RWPE1 (cell line): ENCODE results near the gene LMX1B.
A peak's percentile ranks its signal among the peaks of the same experiment; 100 is the strongest.

Experiments used
- CTCF ChIA-PET: fragments of 350-600 bp; sonication (Branson Sonifier 250); formaldehyde crosslinking; extraction: SDS; loops from one replicate; lab custom pipeline; 2021; lab: Yijun Ruan, JAX
- POLR2A ChIA-PET: fragments of 400-600 bp; formaldehyde crosslinking; extraction: SDS; loops from one replicate; lab custom pipeline; 2020; ENCODE audit warnings: antibody characterized with exemption; ENCODE audit not compliant: low non-redundant PET; lab: Yijun Ruan, JAX
- DNase-seq: peaks from one replicate; pipeline ENCODE4 v3.0.0; 2012; ENCODE audit warnings: low spot score
- H3K27ac ChIP-seq: fragments of 450-650 bp; 2 replicates; pipeline ENCODE4 v1.5.1; 2017
- TF ChIP-seq, protein P1 (sequence below): fragments of 450-650 bp; conservative IDR thresholded peaks from 2 replicates; pipeline ENCODE4 v1.5.1; 2017; ENCODE audit warnings: low read depth, mild to moderate bottlenecking

The LMX1B gene

GRCh38 chr9:126720036-126720435 is 106.3 kb downstream of the LMX1B start:
- ChIA-PET CTCF (interaction anchor here (0.6 to 8.8 kb wide), 6 partner anchors 9 to 1443 kb away, joined by 3 to 66 read pairs (median 4); no protein-coding TSS in a partner anchor), POLR2A (interaction anchor here (0.7 kb wide), 1 partner anchor 34 kb away, joined by 3 read pairs; no protein-coding TSS in a partner anchor)
- peak overlapping the region; percentile 29 for H3K27ac ChIP-seq
- DNase-seq: no peak
- TF ChIP-seq, protein P1, sequence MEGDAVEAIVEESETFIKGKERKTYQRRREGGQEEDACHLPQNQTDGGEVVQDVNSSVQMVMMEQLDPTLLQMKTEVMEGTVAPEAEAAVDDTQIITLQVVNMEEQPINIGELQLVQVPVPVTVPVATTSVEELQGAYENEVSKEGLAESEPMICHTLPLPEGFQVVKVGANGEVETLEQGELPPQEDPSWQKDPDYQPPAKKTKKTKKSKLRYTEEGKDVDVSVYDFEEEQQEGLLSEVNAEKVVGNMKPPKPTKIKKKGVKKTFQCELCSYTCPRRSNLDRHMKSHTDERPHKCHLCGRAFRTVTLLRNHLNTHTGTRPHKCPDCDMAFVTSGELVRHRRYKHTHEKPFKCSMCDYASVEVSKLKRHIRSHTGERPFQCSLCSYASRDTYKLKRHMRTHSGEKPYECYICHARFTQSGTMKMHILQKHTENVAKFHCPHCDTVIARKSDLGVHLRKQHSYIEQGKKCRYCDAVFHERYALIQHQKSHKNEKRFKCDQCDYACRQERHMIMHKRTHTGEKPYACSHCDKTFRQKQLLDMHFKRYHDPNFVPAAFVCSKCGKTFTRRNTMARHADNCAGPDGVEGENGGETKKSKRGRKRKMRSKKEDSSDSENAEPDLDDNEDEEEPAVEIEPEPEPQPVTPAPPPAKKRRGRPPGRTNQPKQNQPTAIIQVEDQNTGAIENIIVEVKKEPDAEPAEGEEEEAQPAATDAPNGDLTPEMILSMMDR: no peak

DNA sequence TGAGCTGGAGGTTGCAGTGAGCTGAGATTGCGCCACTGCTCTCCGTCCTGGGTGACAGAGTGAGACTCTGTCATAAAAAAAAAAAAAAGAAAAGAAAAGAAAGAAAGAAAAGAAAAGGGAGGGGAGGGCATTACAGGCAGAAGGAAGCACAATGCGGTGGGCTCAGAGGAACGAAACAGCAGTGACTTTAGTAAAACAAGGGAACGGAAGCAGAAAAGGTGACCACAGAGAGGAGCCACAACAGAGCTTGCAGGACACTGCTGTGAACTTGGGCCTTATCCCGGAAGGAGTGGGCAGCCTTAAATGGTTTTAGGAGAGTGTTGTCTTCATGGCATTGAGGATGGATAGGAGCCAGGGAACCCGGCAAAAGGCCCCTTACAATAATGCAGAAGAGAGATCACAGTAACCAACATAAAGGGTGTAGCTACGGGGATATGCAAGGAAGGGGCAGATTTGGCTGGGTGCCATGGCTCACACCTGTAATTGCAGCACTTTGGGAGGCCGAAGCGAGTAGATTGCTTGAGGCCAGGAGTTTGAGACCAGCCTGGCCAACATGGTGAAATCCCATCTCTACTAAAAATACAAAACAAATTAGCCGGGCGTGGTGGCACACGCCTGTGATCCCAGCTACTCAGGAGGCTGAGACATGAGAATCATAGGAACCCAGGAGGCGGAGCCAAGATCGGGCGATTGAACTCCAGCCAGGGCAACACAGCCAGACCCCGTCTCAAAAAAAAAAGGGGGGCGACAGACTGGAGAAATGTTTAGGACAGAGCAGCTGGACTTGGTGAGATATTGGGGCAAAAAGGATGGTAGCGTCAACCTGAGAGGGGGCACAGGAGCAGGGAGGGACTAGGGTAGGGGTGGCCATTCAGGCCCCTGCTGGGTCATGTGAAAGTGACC is 107.2 kb downstream of the LMX1B start:
- no peak for DNase-seq
- ChIA-PET CTCF (interaction anchor here (0.6 to 8.8 kb wide), 6 partner anchors 10 to 222 kb away, joined by 3 to 66 read pairs (median 4); no protein-coding TSS in a partner anchor), POLR2A (interaction anchor here (0.7 kb wide), 1 partner anchor 188 kb away, joined by 7 read pairs; no protein-coding TSS in a partner anchor)
- peak overlapping the region; percentile 64 for H3K27ac ChIP-seq
- TF ChIP-seq, protein P1: no peak

GRCh38 chr9:126721564-126721981 is 107.8 kb downstream of the LMX1B start:
- peak overlapping the region; percentile 64 for H3K27ac ChIP-seq
- TF ChIP-seq, protein P1: no peak
- POLR2A ChIA-PET: no interaction called here
- DNase-seq: no peak
- CTCF ChIA-PET: interaction anchor here (0.7 to 8.8 kb wide), 2 partner anchors 16 to 219 kb away, joined by 4 to 66 read pairs; no protein-coding TSS in a partner anchor

DNA sequence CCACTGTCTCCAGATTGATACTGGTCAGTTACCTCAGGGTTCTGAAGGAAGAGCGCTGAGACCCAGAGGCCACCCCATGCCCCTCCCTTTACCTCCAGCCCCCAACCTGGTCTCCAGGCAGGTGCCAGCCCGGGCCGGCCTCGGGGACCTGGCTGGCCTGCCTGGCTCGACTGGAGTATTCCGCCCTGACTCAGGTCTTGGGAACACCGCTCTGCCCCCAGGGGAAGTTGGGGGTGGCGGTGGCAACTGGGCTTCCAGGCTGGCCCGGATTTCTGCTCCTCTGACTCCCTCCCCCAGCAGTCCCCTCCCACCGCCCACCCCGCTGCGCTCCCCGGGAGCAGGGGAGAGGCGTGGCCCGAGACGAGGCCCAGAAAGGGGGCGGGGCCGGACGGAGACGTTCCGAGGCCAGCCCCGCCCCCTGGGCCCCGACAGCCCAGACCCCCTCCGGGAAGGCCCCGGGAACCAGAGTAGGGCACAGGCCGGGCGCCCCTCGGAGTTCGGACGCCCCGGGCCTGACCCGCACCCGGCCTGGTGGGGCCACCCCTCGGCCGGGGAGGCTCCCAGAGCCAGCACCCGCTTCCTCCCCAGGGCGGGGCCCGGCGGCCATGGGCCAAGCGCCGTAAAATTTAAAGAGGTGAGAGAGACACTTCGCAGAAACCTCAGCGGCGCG is 108.7 kb downstream of the LMX1B start:
- POLR2A ChIA-PET: no interaction called here
- DNase-seq: peak; percentile 94
- TF ChIP-seq, protein P1: no peak
- peak overlapping the region; percentile 64 for H3K27ac ChIP-seq
- CTCF ChIA-PET: interaction anchor here (1.3 to 8.8 kb wide), 2 partner anchors 17 to 59 kb away, joined by 6 to 66 read pairs; no protein-coding TSS in a partner anchor

DNA sequence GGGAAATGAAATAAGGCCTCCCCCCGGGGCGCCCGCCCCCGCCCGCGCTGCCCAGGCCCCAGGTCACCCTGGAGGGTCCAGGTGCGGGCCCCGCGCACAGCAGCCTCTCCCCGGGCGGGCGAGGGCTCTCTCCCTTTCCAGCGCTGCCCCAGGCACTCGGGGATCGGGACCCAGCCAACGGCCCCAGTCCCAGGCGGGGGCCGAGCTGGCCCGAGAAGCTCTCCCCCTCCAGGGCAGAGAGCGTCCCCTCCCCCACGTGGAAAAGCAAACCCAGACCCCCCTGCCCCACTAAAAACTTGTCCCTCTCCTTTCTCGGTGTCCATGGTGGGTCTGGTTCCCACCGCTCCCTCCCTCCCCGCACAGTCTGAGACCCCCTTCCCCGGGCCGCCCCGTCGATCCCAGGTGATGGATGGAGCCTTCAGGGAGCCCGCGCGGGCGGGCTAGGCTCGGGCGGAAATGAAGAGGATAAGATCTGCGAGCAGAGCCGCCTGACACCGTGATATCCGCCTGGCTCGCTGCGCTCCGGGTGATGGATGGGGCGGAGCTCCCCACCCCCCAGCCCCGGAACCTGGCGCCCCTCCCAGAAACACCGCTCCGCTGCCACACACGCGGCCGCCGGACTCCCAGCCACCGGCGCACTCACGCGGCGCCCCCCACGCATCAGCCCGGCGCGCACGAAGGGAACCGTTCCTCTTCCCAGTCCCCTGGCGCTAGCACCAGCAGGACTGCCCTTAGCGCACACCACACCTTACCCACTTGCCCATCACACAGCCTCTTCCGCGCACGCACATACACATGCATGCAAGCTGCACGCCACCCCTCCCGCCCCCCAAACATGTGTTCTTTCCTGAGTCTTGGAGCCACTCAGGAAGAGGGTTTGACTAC is 109.4 kb downstream of the LMX1B start:
- peak; percentile 67 for DNase-seq
- H3K27ac ChIP-seq: peak overlapping the region; percentile 64
- CTCF ChIA-PET: interaction anchor here (0.6 to 8.8 kb wide), 5 partner anchors 18 to 1526 kb away, joined by 3 to 66 read pairs (median 4); no protein-coding TSS in a partner anchor
- POLR2A ChIA-PET: interaction anchor here (0.7 to 1.0 kb wide), 2 partner anchors 23 to 30 kb away, joined by 3 to 6 read pairs; no protein-coding TSS in a partner anchor
- TF ChIP-seq, protein P1: no peak
